Parathyroid adenoma (tissue), 2 donors: ENCODE measurements around the gene TRIM25.

ENCODE experiments used
- H2AFZ ChIP-seq: fragments of 300-600 bp; sonication (generic); one replicate; pipeline ENCODE4 v1.7.0; 2017; ENCODE audit warnings: antibody characterized with exemption, mild to moderate bottlenecking
- H3K27ac ChIP-seq: fragments of 300-600 bp; sonication (generic); one replicate; pipeline ENCODE4 v1.7.0; 2017
- H3K27me3 ChIP-seq: fragments of 300-600 bp; sonication (generic); one replicate; pipeline ENCODE4 v1.7.0; 2017; ENCODE audit warnings: low read length; ENCODE audit not compliant: control insufficient read depth, insufficient read depth
- H3K36me3 ChIP-seq: fragments of 300-600 bp; sonication (generic); one replicate; pipeline ENCODE4 v1.7.0; 2017; ENCODE audit warnings: low read length; ENCODE audit not compliant: control insufficient read depth, insufficient read depth
- H3K4me1 ChIP-seq: fragments of 300-600 bp; sonication (generic); one replicate; pipeline ENCODE4 v1.7.0; 2017; ENCODE audit warnings: control low read depth
- H3K4me2 ChIP-seq: fragments of 300-600 bp; sonication (generic); one replicate; pipeline ENCODE4 v1.7.0; 2017; ENCODE audit warnings: low read length
- H3K4me3 ChIP-seq: fragments of 300-600 bp; sonication (generic); one replicate; pipeline ENCODE4 v1.7.0; 2017; ENCODE audit warnings: low read depth, low read length
- H3K79me2 ChIP-seq: fragments of 300-600 bp; sonication (generic); one replicate; pipeline ENCODE4 v1.7.0; 2017; ENCODE audit warnings: control low read depth
- H3K9ac ChIP-seq: fragments of 300-600 bp; sonication (generic); one replicate; pipeline ENCODE4 v1.7.0; 2017; ENCODE audit warnings: mild to moderate bottlenecking
- H3K9me3 ChIP-seq: fragments of 300-600 bp; sonication (generic); one replicate; pipeline ENCODE4 v1.7.0; 2017; ENCODE audit warnings: low read length; ENCODE audit not compliant: control insufficient read depth
- CTCF ChIP-seq: fragments of 300-600 bp; sonication (generic); IDR thresholded peaks from one replicate; pipeline ENCODE4 v1.7.0; 2017; ENCODE audit warnings: antibody characterized with exemption, mild to moderate bottlenecking
- donor health status: primary hyperparathyroidism.

TRIM25 gene

GRCh38 chr17:56867948-56868376 is 45.9 kb downstream of the TRIM25 start:
- H3K9me3 ChIP-seq: no peaks in the 10 kb centered on the region
- H3K4me1 ChIP-seq: no peaks in the 10 kb centered on the region
- H3K4me2 ChIP-seq: no peak overlapping the region
- no peak overlapping the region for H2AFZ ChIP-seq
- H3K36me3 ChIP-seq: no peaks in the 10 kb centered on the region
- no peak for TF ChIP-seq CTCF
- H3K79me2 ChIP-seq: no peaks in the 10 kb centered on the region
- no peaks in the 10 kb centered on the region for H3K27me3 ChIP-seq
- no peak overlapping the region for H3K4me3 ChIP-seq
- no peak overlapping the region for H3K27ac ChIP-seq
- H3K9ac ChIP-seq: no peak overlapping the region

- H3K4me2 ChIP-seq: no peak overlapping the region
- no peaks in the 10 kb centered on the region for H3K79me2 ChIP-seq
- H3K9ac ChIP-seq: no peak overlapping the region
- no peak for TF ChIP-seq CTCF
- H3K4me3 ChIP-seq: no peak overlapping the region
- no peak overlapping the region for H2AFZ ChIP-seq
- no peaks in the 10 kb centered on the region for H3K27me3 ChIP-seq
- no peak overlapping the region for H3K27ac ChIP-seq
- H3K36me3 ChIP-seq: no peaks in the 10 kb centered on the region
- no peaks in the 10 kb centered on the region for H3K4me1 ChIP-seq
- no peaks in the 10 kb centered on the region for H3K9me3 ChIP-seq
These were observed 47.4 kb downstream of the TRIM25 start for GRCh38 chr17:56866496-56866895.

GRCh38 chr17:56866076-56866475 is 47.8 kb downstream of the TRIM25 start:
- Histone ChIP-seq H3K4me2 (no peak overlapping the region), H3K36me3 (no peaks in the 10 kb centered on the region), H3K9me3 (no peaks in the 10 kb centered on the region), H3K4me3 (no peak overlapping the region), H3K27ac (no peak overlapping the region), H3K27me3 (no peaks in the 10 kb centered on the region), H3K4me1 (no peaks in the 10 kb centered on the region), H3K79me2 (no peaks in the 10 kb centered on the region), H3K9ac (no peak overlapping the region), H2AFZ (no peak overlapping the region)
- no peak for TF ChIP-seq CTCF

GRCh38 chr17:56863974-56864373 is 49.9 kb downstream of the TRIM25 start:
- Histone ChIP-seq H3K9me3 (no peaks in the 10 kb centered on the region), H3K4me3 (no peak overlapping the region), H2AFZ (no peak overlapping the region), H3K4me1 (no peaks in the 10 kb centered on the region), H3K9ac (no peak overlapping the region), H3K4me2 (no peak overlapping the region), H3K36me3 (no peaks in the 10 kb centered on the region), H3K27me3 (no peaks in the 10 kb centered on the region), H3K79me2 (no peaks in the 10 kb centered on the region), H3K27ac (no peak overlapping the region)
- TF ChIP-seq CTCF: no peak

GRCh38 chr17:56861899-56862298 is 52.0 kb downstream of the TRIM25 start:
- Histone ChIP-seq H3K4me3 (no peak overlapping the region), H3K4me2 (no peak overlapping the region), H3K9ac (no peak overlapping the region), H3K4me1 (no peaks in the 10 kb centered on the region), H3K9me3 (no peaks in the 10 kb centered on the region), H3K36me3 (no peaks in the 10 kb centered on the region), H3K27ac (no peak overlapping the region), H2AFZ (no peak overlapping the region), H3K27me3 (no peaks in the 10 kb centered on the region), H3K79me2 (no peaks in the 10 kb centered on the region)
- TF ChIP-seq CTCF: no peak
